HG03097 (cell line): ENCODE results near the gene LOC101059915.
A peak's percentile ranks its signal among the peaks of the same experiment; 100 is the strongest.
"Not testable (repeated sequence)": the region's sequence is repeated elsewhere in the genome, so short reads cannot be mapped to it uniquely, and the experiment has no call there.

Source experiments
- ATAC-seq: cut with Tn5 transposase; IDR thresholded peaks from one replicate; pipeline ENCODE4 v1.9.1; 2021; ENCODE audit not compliant: unreplicated experiment, low FRiP score

LOC101059915 gene

GRCh38 chrX:71671043-71671780, 3.9 kb downstream of the LOC101059915 start:
- ATAC-seq, result no peak

GRCh38 chrX:71671938-71672337, 4.6 kb downstream of the LOC101059915 start:
- ATAC-seq, result no peak

- ATAC-seq, result not testable (repeated sequence)
Measured at GRCh38 chrX:71675636-71676035, 8.3 kb downstream of the LOC101059915 start.

GRCh38 chrX:71676068-71676795, 8.9 kb downstream of the LOC101059915 start:
- ATAC-seq, result not testable (repeated sequence)

GRCh38 chrX:71677195-71677594, 9.8 kb downstream of the LOC101059915 start:
- ATAC-seq, result not testable (repeated sequence)

GRCh38 chrX:71679575-71680207, 12.3 kb downstream of the LOC101059915 start:
- ATAC-seq, result no peak

- peak; percentile 54 for ATAC-seq
Measured at GRCh38 chrX:71696641-71697465, 29.5 kb downstream of the LOC101059915 start.

GRCh38 chrX:71697466-71698298, 30.3 kb downstream of the LOC101059915 start:
- ATAC-seq, result not testable (repeated sequence)

- not testable (repeated sequence) for ATAC-seq
Measured at GRCh38 chrX:71698299-71699022, 31.1 kb downstream of the LOC101059915 start.

- ATAC-seq, result not testable (repeated sequence)
Measured at GRCh38 chrX:71699023-71699344, 31.6 kb downstream of the LOC101059915 start.

- ATAC-seq, result not testable (repeated sequence)
Measured at GRCh38 chrX:71702853-71703252, 35.5 kb downstream of the LOC101059915 start.

- ATAC-seq, result not testable (repeated sequence)
Measured at GRCh38 chrX:71714064-71714463, 46.7 kb downstream of the LOC101059915 start.

- ATAC-seq, result not testable (repeated sequence)
Measured at GRCh38 chrX:71715551-71715950, 48.2 kb downstream of the LOC101059915 start.

GRCh38 chrX:71716323-71716722, 49.0 kb downstream of the LOC101059915 start:
- ATAC-seq, result not testable (repeated sequence)

- ATAC-seq, result not testable (repeated sequence)
Measured at GRCh38 chrX:71718185-71718584, 50.8 kb downstream of the LOC101059915 start, which contains the start of gene CXorf49. TSS of gene CXorf49 (minus strand) at chrX:71718285. CDS start at chrX:71718151, 134 bp downstream.

GRCh38 chrX:71719195-71719594, 51.8 kb downstream of the LOC101059915 start:
- not testable (repeated sequence) for ATAC-seq

GRCh38 chrX:71720289-71720886, 53.0 kb downstream of the LOC101059915 start:
- not testable (repeated sequence) for ATAC-seq
